ENCODE results near the gene LMCD1. TPM values are rescaled to one million over a fixed set of nuclear protein-coding genes. Genes with fewer than 3 reads are reported as not detected.

LMCD1 gene
- total RNA-seq, 2 experiments from 2014 or later, result 2.3 to 10.0 TPM

DNA sequence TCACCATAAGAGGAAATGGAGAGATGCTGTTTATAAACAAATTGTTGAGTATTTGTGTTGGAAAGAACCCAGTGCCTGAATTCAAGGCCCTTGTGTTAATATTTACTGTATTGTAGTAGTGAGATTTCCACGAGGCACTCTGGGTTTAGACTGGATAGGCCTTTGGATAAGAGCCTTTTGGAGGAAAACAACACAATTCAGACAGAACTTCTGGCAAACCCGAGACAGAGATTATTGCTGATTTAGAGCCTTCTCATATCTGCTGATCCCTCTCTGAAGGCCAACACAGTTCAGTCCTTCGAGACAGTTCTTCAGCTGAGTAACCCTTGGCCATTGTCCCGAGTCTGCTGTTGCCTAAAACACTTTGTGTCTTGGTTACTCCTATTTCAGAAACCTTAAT, 55.7 kb downstream of the LMCD1 start:
- H3K27me3 Mint-ChIP-seq, result no peaks in the 10 kb centered on the region
- no peak for ATAC-seq
- CTCF ChIA-PET, result no interaction called here
- H3K4me3 Mint-ChIP-seq, result no peak overlapping the region
- H3K27ac Mint-ChIP-seq, result no peak overlapping the region
- no peaks in the 10 kb centered on the region for H3K9me3 Mint-ChIP-seq (ENCODE audit: low read depth)
- no peak for DNase-seq
- no peaks in the 10 kb centered on the region for H3K36me3 Mint-ChIP-seq
- H3K4me1 Mint-ChIP-seq, result no peaks in the 10 kb centered on the region

DNA sequence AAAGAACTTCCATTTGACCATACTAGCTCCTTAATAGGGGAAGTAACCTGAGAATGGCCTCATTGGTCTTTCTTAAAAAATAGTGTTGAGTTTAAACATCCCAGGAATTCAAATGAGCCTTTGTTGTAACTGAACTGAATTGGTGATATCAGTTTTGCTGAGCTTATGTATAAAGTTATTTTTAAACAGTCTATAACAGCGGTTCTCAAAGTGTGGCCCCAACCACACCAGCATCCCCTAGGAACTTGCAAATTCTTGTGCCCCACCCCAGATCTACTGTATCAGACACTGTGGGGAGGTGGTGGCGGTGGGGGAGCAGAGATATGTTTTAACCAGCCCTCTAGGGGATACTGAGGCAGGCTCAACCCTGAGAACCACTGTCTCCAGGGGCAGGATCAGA, 57.0 kb downstream of the LMCD1 start:
- DNase-seq, result no peak
- no peak overlapping the region for H3K27ac Mint-ChIP-seq
- H3K27me3 Mint-ChIP-seq, result no peaks in the 10 kb centered on the region
- CTCF ChIA-PET, result no interaction called here
- no peak for ATAC-seq
- H3K4me3 Mint-ChIP-seq, result no peak overlapping the region
- no peaks in the 10 kb centered on the region for H3K4me1 Mint-ChIP-seq
- no peaks in the 10 kb centered on the region for H3K36me3 Mint-ChIP-seq
- H3K9me3 Mint-ChIP-seq (ENCODE audit: low read depth), result no peaks in the 10 kb centered on the region

DNA sequence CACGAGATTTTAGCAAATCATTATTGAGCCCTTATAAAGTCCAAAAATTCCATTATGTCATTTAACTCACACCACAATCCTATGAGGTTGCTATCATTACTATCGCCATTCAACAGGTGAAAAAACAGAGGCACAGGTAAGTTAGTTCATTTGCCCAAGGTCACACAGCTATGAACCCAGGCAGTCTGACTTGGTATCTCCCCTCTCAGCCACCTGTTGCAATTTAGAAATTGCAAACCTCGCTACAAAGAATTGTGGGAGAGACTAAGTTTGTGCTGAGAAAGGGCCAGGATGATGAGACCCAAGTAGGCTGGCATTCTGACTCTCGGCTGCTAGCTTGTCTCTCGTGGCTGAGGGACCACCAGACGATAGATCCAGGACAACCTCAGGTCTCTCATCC, 57.7 kb downstream of the LMCD1 start:
- CTCF ChIA-PET, result no interaction called here
- no peaks in the 10 kb centered on the region for H3K27me3 Mint-ChIP-seq
- no peaks in the 10 kb centered on the region for H3K36me3 Mint-ChIP-seq
- DNase-seq (no peak), ATAC-seq (no peak)
- H3K4me3 Mint-ChIP-seq, result no peak overlapping the region
- no peaks in the 10 kb centered on the region for H3K9me3 Mint-ChIP-seq (ENCODE audit: low read depth)
- H3K4me1 Mint-ChIP-seq, result no peaks in the 10 kb centered on the region
- H3K27ac Mint-ChIP-seq, result no peak overlapping the region

DNA sequence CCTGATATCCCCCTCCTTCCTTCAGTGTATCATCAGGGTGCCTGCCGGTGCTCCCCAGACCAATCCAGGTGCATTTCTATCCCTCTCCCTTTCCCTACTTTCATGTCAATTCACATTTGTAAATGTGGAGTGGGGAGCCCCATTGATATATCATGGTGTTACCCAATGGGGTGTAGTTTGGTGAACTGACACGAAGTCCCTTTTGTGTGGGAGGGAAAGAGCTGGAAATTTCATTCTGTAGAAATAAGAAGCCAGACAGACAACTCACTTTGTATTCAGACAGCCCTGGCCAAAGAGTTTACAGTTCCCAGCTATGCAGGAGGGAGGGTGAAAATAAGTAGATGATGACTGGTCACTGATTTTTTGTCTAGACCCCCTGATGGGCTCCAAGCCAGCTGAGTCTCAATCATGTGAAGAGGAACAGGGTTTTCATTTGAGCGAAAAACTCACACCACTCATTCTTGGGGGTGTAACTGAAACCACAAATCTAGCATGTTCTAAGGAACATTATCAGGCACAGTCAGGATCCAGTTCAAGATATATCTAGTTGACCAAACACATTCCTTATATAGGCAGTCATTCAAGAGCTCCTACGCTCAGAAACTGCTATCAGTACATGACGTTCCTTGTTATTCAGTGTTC, 58.9 kb downstream of the LMCD1 start:
- no peak for DNase-seq
- no peaks in the 10 kb centered on the region for H3K36me3 Mint-ChIP-seq
- no peaks in the 10 kb centered on the region for H3K27me3 Mint-ChIP-seq
- CTCF ChIA-PET, result no interaction called here
- H3K27ac Mint-ChIP-seq, result no peak overlapping the region
- no peak for ATAC-seq
- H3K4me1 Mint-ChIP-seq, result no peaks in the 10 kb centered on the region
- no peak overlapping the region for H3K4me3 Mint-ChIP-seq
- H3K9me3 Mint-ChIP-seq (ENCODE audit: low read depth), result no peaks in the 10 kb centered on the region

DNA sequence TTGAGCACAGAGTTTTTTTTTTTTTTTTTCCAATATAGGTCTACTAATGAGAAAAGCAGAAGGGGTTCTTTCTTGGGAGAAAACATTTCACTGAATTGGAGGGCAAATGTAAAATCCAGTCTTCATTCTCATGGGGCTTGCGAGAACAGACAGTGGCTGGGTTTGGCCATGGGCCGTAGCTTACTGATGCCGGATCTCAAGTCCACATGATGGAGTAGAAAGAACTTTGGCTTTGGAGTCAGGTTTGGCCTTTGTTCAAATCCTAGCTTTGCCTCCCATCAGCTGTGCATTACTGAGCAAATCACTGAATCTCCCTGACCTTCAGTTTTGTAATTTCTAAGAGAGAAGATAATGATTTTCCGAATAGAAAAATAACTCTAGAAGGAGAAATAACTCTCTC, 59.7 kb downstream of the LMCD1 start:
- Mint-ChIP-seq H3K4me3 (no peak overlapping the region), H3K27ac (no peak overlapping the region), H3K36me3 (no peaks in the 10 kb centered on the region), H3K4me1 (no peaks in the 10 kb centered on the region), H3K27me3 (no peaks in the 10 kb centered on the region), H3K9me3 (ENCODE audit: low read depth) (no peaks in the 10 kb centered on the region)
- CTCF ChIA-PET, result no interaction called here
- DNase-seq (no peak), ATAC-seq (no peak)

DNA sequence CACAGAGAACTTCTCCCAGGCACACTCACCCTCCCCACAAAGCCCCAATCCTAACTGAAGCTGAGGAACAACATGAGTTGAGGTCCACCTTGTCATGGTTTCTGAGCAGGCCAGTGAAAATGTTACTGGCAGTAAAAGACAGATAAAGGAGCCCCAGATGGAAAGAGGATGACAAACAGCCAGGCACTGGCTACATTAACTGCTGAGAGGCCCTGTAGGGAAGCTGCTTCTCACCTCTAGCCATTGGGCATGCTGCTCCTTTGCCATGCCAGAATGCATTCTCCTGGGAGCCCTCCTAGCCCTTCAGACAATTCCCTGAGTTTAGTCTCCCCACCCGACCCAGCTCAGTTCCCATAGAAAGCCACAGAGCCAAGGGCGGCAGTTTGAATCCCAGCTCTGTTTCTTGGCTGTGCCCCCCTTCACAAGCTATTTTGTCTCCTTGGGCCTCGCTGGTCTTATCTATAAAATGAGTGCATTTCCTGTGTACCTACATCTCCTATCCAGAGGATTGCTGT, 60.5 kb downstream of the LMCD1 start:
- CTCF ChIA-PET, result no interaction called here
- no peaks in the 10 kb centered on the region for H3K27me3 Mint-ChIP-seq
- no peaks in the 10 kb centered on the region for H3K36me3 Mint-ChIP-seq
- H3K4me3 Mint-ChIP-seq, result no peak overlapping the region
- ATAC-seq (no peak), DNase-seq (no peak)
- H3K4me1 Mint-ChIP-seq, result no peaks in the 10 kb centered on the region
- H3K9me3 Mint-ChIP-seq (ENCODE audit: low read depth), result no peaks in the 10 kb centered on the region
- H3K27ac Mint-ChIP-seq, result no peak overlapping the region

DNA sequence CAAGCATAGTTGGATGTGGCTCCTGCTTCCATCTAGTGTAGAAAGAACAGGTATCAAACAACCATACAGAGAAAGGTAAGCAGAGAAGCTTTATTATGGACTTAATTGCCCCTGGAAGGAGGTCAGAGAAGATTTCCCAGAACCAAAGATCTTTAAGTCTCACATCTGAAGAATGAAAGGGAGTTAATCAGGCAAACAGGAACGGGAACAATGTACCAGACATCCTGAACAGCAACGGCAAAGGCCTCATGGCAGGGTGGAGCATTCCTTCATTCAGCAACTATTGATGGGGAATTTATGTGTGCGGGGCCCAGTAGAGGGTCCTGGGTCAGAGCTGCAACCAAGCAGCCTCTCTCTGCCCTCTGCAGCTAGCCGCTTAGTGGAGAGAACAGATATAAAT, 61.5 kb downstream of the LMCD1 start:
- no peaks in the 10 kb centered on the region for H3K9me3 Mint-ChIP-seq (ENCODE audit: low read depth)
- no peak for DNase-seq
- no peaks in the 10 kb centered on the region for H3K27me3 Mint-ChIP-seq

DNA sequence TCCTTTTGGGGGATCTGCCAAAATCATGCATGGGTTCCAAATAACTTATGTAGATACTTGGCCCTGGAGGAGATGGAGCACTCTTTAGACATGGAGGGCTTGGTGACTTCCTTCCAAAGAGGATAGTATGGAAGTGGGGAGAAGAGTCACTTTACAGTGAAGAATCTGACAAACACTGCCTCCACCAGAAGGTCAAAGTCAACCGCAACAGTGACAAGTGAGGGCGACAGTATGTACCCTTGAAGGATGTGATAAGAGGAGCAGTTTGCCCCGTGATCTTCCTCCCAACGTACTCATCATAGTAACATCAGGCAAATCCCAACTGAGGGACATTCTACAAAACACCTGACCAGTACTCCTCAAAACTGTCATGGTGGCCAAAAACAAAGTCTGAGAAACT, 62.0 kb downstream of the LMCD1 start:
- Mint-ChIP-seq H3K27me3 (no peaks in the 10 kb centered on the region), H3K36me3 (no peaks in the 10 kb centered on the region), H3K4me1 (no peaks in the 10 kb centered on the region), H3K9me3 (ENCODE audit: low read depth) (no peaks in the 10 kb centered on the region), H3K4me3 (no peak overlapping the region), H3K27ac (no peak overlapping the region)
- CTCF ChIA-PET, result no interaction called here
- DNase-seq (no peak), ATAC-seq (no peak)

More for the DNA sequence above, 61.5 kb downstream of the LMCD1 start:
- Mint-ChIP-seq H3K4me3 (no peak overlapping the region), H3K27ac (no peak overlapping the region), H3K4me1 (no peaks in the 10 kb centered on the region), H3K36me3 (no peaks in the 10 kb centered on the region)
- CTCF ChIA-PET, result no interaction called here
- no peak for ATAC-seq

DNA sequence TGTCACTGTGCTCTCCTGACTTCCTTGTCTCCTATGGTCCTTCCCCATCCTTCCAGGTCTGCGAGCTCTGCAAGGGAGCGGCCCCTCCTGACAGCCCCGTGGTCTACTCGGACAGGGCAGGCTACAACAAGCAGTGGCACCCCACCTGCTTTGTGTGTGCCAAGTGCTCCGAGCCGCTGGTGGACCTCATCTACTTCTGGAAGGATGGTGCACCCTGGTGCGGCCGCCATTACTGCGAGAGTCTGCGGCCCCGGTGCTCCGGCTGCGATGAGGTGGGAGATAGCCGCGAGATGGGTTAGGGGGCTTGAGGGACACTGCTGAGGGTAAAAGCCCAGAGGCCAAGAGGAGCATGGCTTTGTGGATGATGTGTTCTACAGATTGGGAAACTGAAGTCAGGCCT, 63.8 kb downstream of the LMCD1 start:
- CTCF ChIA-PET, result no interaction called here
- Mint-ChIP-seq H3K27me3 (no peaks in the 10 kb centered on the region), H3K4me3 (no peak overlapping the region), H3K4me1 (peaks cover 1% of the 10 kb centered on the region), H3K36me3 (no peaks in the 10 kb centered on the region), H3K27ac (no peak overlapping the region), H3K9me3 (ENCODE audit: low read depth) (no peaks in the 10 kb centered on the region)
- no peak for ATAC-seq
- DNase-seq, result no peak

DNA sequence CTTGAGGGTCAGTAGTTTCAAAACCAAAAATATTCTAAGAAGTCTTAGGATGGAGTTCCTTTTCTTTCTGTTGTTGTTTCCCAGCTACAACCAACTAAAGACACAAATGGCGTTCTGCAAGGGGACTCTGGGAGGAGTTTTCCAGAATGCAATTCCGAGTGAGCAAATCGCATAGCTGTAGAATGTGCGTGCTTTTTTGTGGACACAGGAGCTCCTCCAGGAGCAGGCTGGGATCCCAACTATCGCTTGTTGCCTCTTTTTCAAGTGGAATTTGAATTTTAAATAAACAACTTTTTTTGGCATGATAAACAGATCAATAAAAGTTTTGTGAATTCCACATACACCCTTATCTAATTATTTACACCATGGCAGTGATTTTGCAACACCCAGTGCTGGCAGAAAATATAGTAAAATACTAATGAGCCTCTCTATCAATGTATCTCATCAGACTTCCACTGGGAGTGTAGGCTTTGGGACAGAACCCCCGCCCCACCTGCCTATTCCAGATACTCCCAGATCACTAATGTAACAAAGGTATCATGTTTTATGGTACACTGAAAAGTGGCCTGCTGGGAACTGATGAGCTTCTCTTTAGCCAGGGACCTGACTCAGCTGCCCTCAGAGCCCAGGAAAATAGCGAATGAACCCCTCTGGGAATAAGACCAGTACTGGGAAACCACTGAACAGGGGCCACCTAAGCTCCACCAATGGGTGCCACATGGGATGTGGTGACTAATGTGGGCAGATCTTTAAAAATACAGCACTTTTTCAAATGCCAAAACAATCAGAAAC, 66.4 kb downstream of the LMCD1 start:
- CTCF ChIA-PET, result no interaction called here
- no peak for ATAC-seq
- H3K9me3 Mint-ChIP-seq (ENCODE audit: low read depth), result no peaks in the 10 kb centered on the region
- H3K4me3 Mint-ChIP-seq, result no peak overlapping the region
- H3K36me3 Mint-ChIP-seq, result no peaks in the 10 kb centered on the region
- H3K27ac Mint-ChIP-seq, result no peak overlapping the region
- peaks cover 14% of the 10 kb centered on the region for H3K4me1 Mint-ChIP-seq
- H3K27me3 Mint-ChIP-seq, result no peaks in the 10 kb centered on the region
- DNase-seq, result peak; percentile 14

DNA sequence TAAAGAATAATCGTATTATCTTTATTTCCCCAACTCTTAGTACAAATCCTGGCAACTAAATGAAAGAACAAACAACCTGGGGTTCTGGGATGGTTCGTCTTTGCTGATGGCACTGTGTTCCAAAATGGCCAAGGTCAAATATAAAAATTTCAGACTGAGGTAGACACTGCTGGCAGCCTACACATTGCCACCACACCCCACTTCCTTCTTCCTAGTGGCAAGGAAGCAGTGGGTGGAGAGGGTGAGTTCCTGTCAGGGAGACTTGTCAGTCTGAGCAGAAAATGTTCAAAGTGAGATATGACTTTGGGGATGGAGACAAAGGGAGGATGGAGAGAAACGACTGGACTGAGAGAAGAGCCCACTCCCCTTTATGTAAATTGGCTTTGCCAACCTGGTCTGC, 69.6 kb downstream of the LMCD1 start:
- peak; percentile 43 for DNase-seq
- Mint-ChIP-seq H3K9me3 (ENCODE audit: low read depth) (no peaks in the 10 kb centered on the region), H3K36me3 (no peaks in the 10 kb centered on the region), H3K27ac (no peak overlapping the region), H3K4me3 (no peak overlapping the region), H3K4me1 (peaks cover 14% of the 10 kb centered on the region), H3K27me3 (no peaks in the 10 kb centered on the region)
- ATAC-seq, result peak; percentile 36
- CTCF ChIA-PET, result no interaction called here

DNA sequence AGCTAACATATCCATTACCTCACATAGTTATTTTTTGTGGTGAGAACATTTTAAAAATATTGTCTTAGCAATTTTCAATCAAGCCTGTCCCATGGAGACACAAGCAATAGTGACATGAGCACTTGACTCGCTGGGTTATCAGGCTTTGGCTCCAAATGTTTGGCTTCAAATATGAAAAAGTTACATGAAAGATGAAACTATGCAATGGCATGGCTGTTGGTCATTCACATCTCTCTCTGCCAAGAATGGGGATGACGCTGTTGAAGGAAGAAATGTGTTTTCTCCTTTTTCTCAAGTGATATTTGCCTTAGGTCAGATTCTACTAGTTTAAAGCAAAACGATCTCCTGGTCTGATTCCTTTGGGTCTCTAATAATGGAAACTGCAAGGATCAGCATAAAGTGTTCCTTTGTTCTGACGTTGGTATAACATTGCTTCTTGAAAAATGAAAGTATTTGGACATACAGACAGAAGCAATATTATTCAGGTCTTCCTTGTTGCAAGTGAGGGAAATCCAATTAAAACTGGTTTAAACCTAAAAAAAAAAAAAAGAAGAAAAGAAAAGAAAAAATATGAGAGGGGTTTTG, 71.8 kb downstream of the LMCD1 start:
- CTCF ChIA-PET, result no interaction called here
- Mint-ChIP-seq H3K4me1 (peaks cover 14% of the 10 kb centered on the region), H3K4me3 (no peak overlapping the region), H3K9me3 (ENCODE audit: low read depth) (no peaks in the 10 kb centered on the region), H3K27me3 (no peaks in the 10 kb centered on the region), H3K27ac (no peak overlapping the region), H3K36me3 (no peaks in the 10 kb centered on the region)
- no peak for DNase-seq
- ATAC-seq, result no peak

DNA sequence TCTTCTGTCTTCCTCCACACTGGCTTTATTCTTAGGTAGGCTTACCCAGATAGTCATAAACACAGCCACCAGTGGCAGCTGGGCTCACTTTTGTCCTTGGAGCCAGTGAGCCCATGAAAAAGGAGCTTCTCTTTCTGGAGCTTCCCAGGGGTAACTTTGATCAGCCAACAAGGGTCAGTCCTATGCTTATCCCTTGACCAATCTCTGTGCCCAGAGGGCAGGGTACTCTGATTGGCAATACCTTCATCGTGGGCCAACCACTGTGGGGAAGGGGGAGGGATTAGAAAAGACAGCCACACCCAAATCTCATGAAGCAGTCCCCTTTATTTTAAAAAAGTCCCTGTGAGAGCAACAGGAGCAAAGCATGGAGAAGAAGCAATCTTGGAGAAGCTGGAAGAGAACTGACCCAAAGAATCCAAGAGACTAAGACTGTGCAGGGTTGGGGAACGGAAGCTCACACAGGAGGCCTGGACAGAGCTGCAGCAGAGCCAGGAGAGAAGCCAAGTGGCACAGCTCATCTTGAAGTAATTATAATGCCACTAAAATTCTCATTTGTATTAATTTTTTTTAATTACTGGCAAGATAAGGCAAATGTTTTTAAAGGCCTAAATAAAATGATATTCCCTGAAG, 72.5 kb downstream of the LMCD1 start:
- Mint-ChIP-seq H3K27ac (no peak overlapping the region), H3K27me3 (no peaks in the 10 kb centered on the region), H3K36me3 (no peaks in the 10 kb centered on the region), H3K4me3 (no peak overlapping the region), H3K4me1 (peaks cover 14% of the 10 kb centered on the region), H3K9me3 (ENCODE audit: low read depth) (no peaks in the 10 kb centered on the region)
- DNase-seq (no peak), ATAC-seq (no peak)
- CTCF ChIA-PET, result no interaction called here

Data from activated CD8-positive, alpha-beta memory T cell treated with anti-CD3 and anti-CD28 coated beads, Interleukin-2, amount 10 ng/mL, durations not matched to agents 7 days and 5 days (primary cell).